IMR-90 (cell line): ENCODE results near the gene NMS. TPM values are rescaled to one million over a fixed set of nuclear protein-coding genes. Genes with fewer than 3 reads are reported as not detected.

Experiments
- ATAC-seq: fragments of 200-7000 bp; cut with Tn5 transposase; 2 replicates; pipeline ENCODE4 v1.9.1; 2020; ENCODE audit warnings: low read depth, mild to moderate bottlenecking, moderate library complexity
- BruUV-seq: library from RNA; stranded (reverse); fragments of 400-500 nt; replicated peaks from 2 replicates; lab custom pipeline; 2021; lab: Mats Ljungman, UMichigan
- CTCF ChIA-PET: fragments of 300-600 bp; formaldehyde crosslinking; extraction: SDS; loops from one replicate; lab custom pipeline; 2021; ENCODE audit warnings: antibody characterized with exemption; lab: Yijun Ruan, JAX
- POLR2A ChIA-PET: fragments of 300-600 bp; sonication (Branson Sonifier 250); formaldehyde crosslinking; loops from one replicate; lab custom pipeline; 2022; ENCODE audit warnings: antibody characterized with exemption; ENCODE audit not compliant: unreplicated experiment; lab: Charles Lee
- DNase-seq: peaks from one replicate; pipeline ENCODE4 v3.0.0; 2013
- H2AFZ ChIP-seq: replicated peaks from 2 replicates; pipeline ENCODE3; 2013; ENCODE audit warnings: low read length, mild to moderate bottlenecking; ENCODE audit not compliant: poor library complexity
- H2AK5ac ChIP-seq: 2 replicates; pipeline ENCODE4 v1.6.1; 2013; ENCODE audit warnings: low read depth, low read length, inconsistent platforms
- H2AK9ac ChIP-seq: replicated peaks from 2 replicates; pipeline ENCODE3; 2013; ENCODE audit warnings: mild to moderate bottlenecking, low read depth, low read length, moderate library complexity; ENCODE audit not compliant: poor library complexity
- H2BK120ac ChIP-seq: 2 replicates; pipeline ENCODE4 v1.6.1; 2013; ENCODE audit warnings: low read depth, low read length, inconsistent platforms
- H2BK15ac ChIP-seq: 3 replicates; pipeline ENCODE4 v1.6.1; 2013; ENCODE audit warnings: low read depth, low read length, inconsistent platforms
- H2BK20ac ChIP-seq: 2 replicates; pipeline ENCODE4 v1.6.1; 2013; ENCODE audit warnings: low read depth, mild to moderate bottlenecking, inconsistent platforms, low read length, moderate library complexity
- H2BK5ac ChIP-seq: 2 replicates; pipeline ENCODE4 v1.6.1; 2013; ENCODE audit warnings: mild to moderate bottlenecking, low read depth, low read length, inconsistent platforms; ENCODE audit not compliant: poor library complexity, severe bottlenecking
- H3K14ac ChIP-seq: replicated peaks from 2 replicates; pipeline ENCODE4 v1.6.1; 2013; ENCODE audit warnings: low read depth, low read length, inconsistent platforms
- H3K18ac ChIP-seq: 2 replicates; pipeline ENCODE4 v1.6.1; 2013; ENCODE audit warnings: low read depth, low read length, control low read depth
- H3K23ac ChIP-seq: 2 replicates; pipeline ENCODE4 v1.6.1; 2013; ENCODE audit warnings: low read depth, low read length, inconsistent platforms
- H3K27ac ChIP-seq: 2 replicates; pipeline ENCODE4 v1.5.1; 2013; ENCODE audit warnings: mild to moderate bottlenecking, control low read depth, low read length; ENCODE audit not compliant: insufficient read depth
- H3K27me3 ChIP-seq: 2 replicates; pipeline ENCODE4 v1.6.1; 2013; ENCODE audit warnings: low read length; ENCODE audit not compliant: control insufficient read depth, insufficient read depth
- H3K36me3 ChIP-seq: 2 replicates; pipeline ENCODE4 v1.6.1; 2013; ENCODE audit warnings: low read length, mixed read lengths; ENCODE audit not compliant: control insufficient read depth, insufficient read depth
- H3K4ac ChIP-seq: 2 replicates; pipeline ENCODE4 v1.6.1; 2013; ENCODE audit warnings: low read depth, low read length, inconsistent platforms
- H3K4me1 ChIP-seq: 2 replicates; pipeline ENCODE4 v1.6.1; 2013; ENCODE audit warnings: low read length, mixed read lengths; ENCODE audit not compliant: control insufficient read depth, insufficient read depth
- H3K4me2 ChIP-seq: 2 replicates; pipeline ENCODE4 v1.6.1; 2013; ENCODE audit warnings: low read depth, mild to moderate bottlenecking, control low read depth, low read length, moderate library complexity
- H3K4me3 ChIP-seq: 2 replicates; pipeline ENCODE4 v1.5.1; 2013; ENCODE audit warnings: low read depth, mild to moderate bottlenecking, control low read depth, low read length, moderate library complexity; ENCODE audit not compliant: insufficient read depth
- H3K56ac ChIP-seq: 2 replicates; pipeline ENCODE4 v1.6.1; 2013; ENCODE audit warnings: low read length, inconsistent platforms; ENCODE audit not compliant: insufficient read depth; ENCODE audit errors: extremely low read depth
- H3K79me1 ChIP-seq, 2 experiments: 2 replicates each; pipeline ENCODE4 v1.6.1; 2013; ENCODE audit warnings: low read length in 2 of 2, inconsistent platforms in 1 of 2, low read depth in 1 of 2
- H3K9ac ChIP-seq: 2 replicates; pipeline ENCODE4 v1.6.1; 2013; ENCODE audit warnings: low read depth, low read length, control low read depth
- H3K9me1 ChIP-seq: 2 replicates; pipeline ENCODE4 v1.6.1; 2013; ENCODE audit warnings: low read length, inconsistent platforms; ENCODE audit not compliant: insufficient read depth
- H3K9me3 ChIP-seq: 2 replicates; pipeline ENCODE4 v1.6.1; 2013; ENCODE audit warnings: low read length; ENCODE audit not compliant: control insufficient read depth, insufficient read depth
- H4K20me1 ChIP-seq: 2 replicates; pipeline ENCODE4 v1.6.1; 2013; ENCODE audit warnings: low read length, inconsistent platforms; ENCODE audit not compliant: insufficient read depth
- H4K5ac ChIP-seq: 2 replicates; pipeline ENCODE4 v1.6.1; 2013; ENCODE audit warnings: mild to moderate bottlenecking, low read depth, low read length, control low read depth
- H4K8ac ChIP-seq, 2 experiments: 2 replicates each; pipeline ENCODE4 v1.6.1; 2013; ENCODE audit warnings: low read depth in 2 of 2, low read length in 2 of 2, control low read depth in 1 of 2, inconsistent platforms in 1 of 2
- H4K91ac ChIP-seq: 2 replicates; pipeline ENCODE4 v1.6.1; 2013; ENCODE audit warnings: low read depth, low read length, inconsistent platforms; ENCODE audit not compliant: insufficient read depth
- BHLHE40 ChIP-seq: fragments of 150-350 bp; IDR thresholded peaks from 2 replicates; pipeline ENCODE4 v1.6.1; 2016; ENCODE audit warnings: mild to moderate bottlenecking, low read depth, low read length
- CEBPB ChIP-seq: IDR thresholded peaks from 2 replicates; pipeline ENCODE4 v1.6.1; 2012; ENCODE audit warnings: low read depth, low read length, improper control_type of control experiment
- ELK1 ChIP-seq: fragments of 150-350 bp; IDR thresholded peaks from 2 replicates; pipeline ENCODE4 v1.6.1; 2016; ENCODE audit warnings: low read depth, mild to moderate bottlenecking, low read length, moderate library complexity, borderline replicate concordance
- MAFK ChIP-seq: IDR thresholded peaks from 2 replicates; pipeline ENCODE4 v1.6.1; 2012; ENCODE audit warnings: low read depth, low read length, improper control_type of control experiment
- MAZ ChIP-seq: IDR thresholded peaks from 2 replicates; pipeline ENCODE4 v1.6.1; 2012; ENCODE audit warnings: low read depth, mild to moderate bottlenecking, low read length, improper control_type of control experiment, moderate library complexity, borderline replicate concordance
- MXI1 ChIP-seq: IDR thresholded peaks from 2 replicates; pipeline ENCODE4 v1.6.1; 2012; ENCODE audit warnings: low read depth, mild to moderate bottlenecking, low read length, moderate library complexity, borderline replicate concordance
- NFE2L2 ChIP-seq: fragments of 150-350 bp; IDR thresholded peaks from 2 replicates; pipeline ENCODE4 v1.6.1; 2016; ENCODE audit warnings: low read depth, mild to moderate bottlenecking, low read length
- RAD21 ChIP-seq: IDR thresholded peaks from 2 replicates; pipeline ENCODE4 v1.6.1; 2012; ENCODE audit warnings: low read length, improper control_type of control experiment
- RCOR1 ChIP-seq: IDR thresholded peaks from 2 replicates; pipeline ENCODE4 v1.6.1; 2012; ENCODE audit warnings: mild to moderate bottlenecking, low read length, improper control_type of control experiment; ENCODE audit not compliant: insufficient replicate concordance
- RFX5 ChIP-seq: IDR thresholded peaks from 2 replicates; pipeline ENCODE4 v1.8.0; 2012; ENCODE audit warnings: low read depth, mild to moderate bottlenecking, low read length, moderate library complexity
- SMC3 ChIP-seq: fragments of 150-350 bp; IDR thresholded peaks from 2 replicates; pipeline ENCODE4 v1.6.1; 2016; ENCODE audit warnings: low read depth, mild to moderate bottlenecking, antibody characterized with exemption, low read length, moderate library complexity
- WGBS, 2 experiments: methylation state at CpG; one replicate each; pipeline versions ENCODE4 v1.1.5 to v1.1.7; 2013; ENCODE audit warnings: missing lambda C conversion rate in 2 of 2; ENCODE audit not compliant: insufficient read length in 1 of 2; ENCODE audit errors: extremely low coverage in 2 of 2; 5-methylcytosine and 5-hydroxymethylcytosine counted together
- dilution Hi-C: fragments of 300-500 bp; cut with HindIII; formaldehyde crosslinking; loops from one replicate; pipeline ENCODE4 v1.14.3; 2018; ENCODE audit warnings: low sequenced_read_pairs; ENCODE audit not compliant: unreplicated experiment
- in situ Hi-C: fragments of 300-500 bp; cut with MboI; formaldehyde crosslinking; loops from 3 replicates; pipeline ENCODE4 v1.14.3; 2019; ENCODE audit warnings: low sequenced_read_pairs, inconsistent platforms, mixed read lengths
- intact Hi-C: fragments of 100-400 bp; cut with micrococcal nuclease; formaldehyde crosslinking; loops from 2 replicates; pipeline ENCODE4 v1.10.0; 2022
- polyA plus RNA-seq, 3 experiments: library from polyadenylated mRNA; depleted of rRNA; stranded (reverse); fragments of >200 nt; gene quantifications; 2 replicates each; pipeline ENCODE4 v1.2.3, GENCODE V29; 2012; ENCODE audit warnings: low replicate concordance in 1 of 3
- total RNA-seq: library from RNA; depleted of rRNA; stranded (reverse); fragments of >200 nt; gene quantifications from 2 replicates; pipeline ENCODE4 v1.2.3, GENCODE V29; 2012
- TF ChIP-seq, protein P1 (sequence below): conservative IDR thresholded peaks from 2 replicates; pipeline ENCODE4 v1.5.1; 2012; ENCODE audit warnings: mild to moderate bottlenecking, low read depth, low read length, improper control_type of control experiment
- TF ChIP-seq, protein P2 (sequence below): fragments of 150-350 bp; IDR thresholded peaks from 2 replicates; pipeline ENCODE4 v1.6.1; 2017; ENCODE audit warnings: mild to moderate bottlenecking, antibody characterized with exemption, low read length, low read depth

NMS gene
- total and polyA plus RNA-seq, 2 of the 4 experiments (the other 2 are of a cell fraction) = not detected

DNA sequence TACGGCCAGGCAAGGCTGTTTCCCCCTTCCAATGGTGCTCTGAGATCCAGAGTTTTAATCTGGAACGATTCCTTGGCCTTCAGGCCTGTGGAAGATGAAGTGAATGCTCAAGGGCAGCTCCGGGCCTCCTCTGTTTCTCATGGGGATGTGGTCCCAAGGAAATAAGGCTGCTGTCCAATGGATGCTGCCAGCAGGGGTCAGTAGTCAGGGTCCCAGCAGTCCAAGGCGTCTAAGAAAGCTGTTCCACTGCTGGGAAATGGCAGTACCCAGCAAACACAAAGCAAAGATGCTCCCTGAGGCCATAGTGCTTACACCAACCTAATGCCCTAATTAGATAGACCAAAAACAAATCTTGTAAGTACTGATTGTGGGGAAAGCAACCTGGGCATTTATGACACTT, 12.5 kb downstream of the NMS start:
- Histone ChIP-seq H2BK5ac (no peak overlapping the region), H4K91ac (no peak overlapping the region), H3K4me3 (no peak overlapping the region), H2BK15ac (no peak overlapping the region), H4K5ac (no peak overlapping the region), H3K4me1 (no peaks in the 10 kb centered on the region), H3K23ac (no peak overlapping the region), H2AFZ (no peak overlapping the region), H3K4ac (no peak overlapping the region), H3K18ac (no peak overlapping the region), H3K4me2 (no peak overlapping the region), H2AK5ac (no peak overlapping the region), H3K9me1 (no peaks in the 10 kb centered on the region), H2BK120ac (no peak overlapping the region), H3K27me3 (peaks cover 5% of the 10 kb centered on the region), H2AK9ac (no peak overlapping the region), H3K36me3 (no peaks in the 10 kb centered on the region), H3K9ac (no peak overlapping the region), H4K8ac (no peak overlapping the region), H2BK20ac (no peak overlapping the region), H3K56ac (no peak overlapping the region), H4K20me1 (no peaks in the 10 kb centered on the region), H3K79me1 (no peaks in the 10 kb centered on the region), H3K27ac (no peak overlapping the region), H3K9me3 (no peaks in the 10 kb centered on the region), H3K14ac (no peak overlapping the region)
- no CpG with 5 or more reads among the region's 4 CpGs for WGBS, 2 experiments
- ATAC-seq (no peak), DNase-seq (no peak)
- dilution Hi-C loops = no loop called here
- CTCF ChIA-PET = interaction anchor here (1.0 kb wide), 1 partner anchor 19 kb away, joined by 3 read pairs; no protein-coding TSS in a partner anchor
- intact Hi-C loops = no loop called here
- POLR2A ChIA-PET = no interaction called here
- in situ Hi-C loops = no loop called here
- TF ChIP-seq, protein P1, sequence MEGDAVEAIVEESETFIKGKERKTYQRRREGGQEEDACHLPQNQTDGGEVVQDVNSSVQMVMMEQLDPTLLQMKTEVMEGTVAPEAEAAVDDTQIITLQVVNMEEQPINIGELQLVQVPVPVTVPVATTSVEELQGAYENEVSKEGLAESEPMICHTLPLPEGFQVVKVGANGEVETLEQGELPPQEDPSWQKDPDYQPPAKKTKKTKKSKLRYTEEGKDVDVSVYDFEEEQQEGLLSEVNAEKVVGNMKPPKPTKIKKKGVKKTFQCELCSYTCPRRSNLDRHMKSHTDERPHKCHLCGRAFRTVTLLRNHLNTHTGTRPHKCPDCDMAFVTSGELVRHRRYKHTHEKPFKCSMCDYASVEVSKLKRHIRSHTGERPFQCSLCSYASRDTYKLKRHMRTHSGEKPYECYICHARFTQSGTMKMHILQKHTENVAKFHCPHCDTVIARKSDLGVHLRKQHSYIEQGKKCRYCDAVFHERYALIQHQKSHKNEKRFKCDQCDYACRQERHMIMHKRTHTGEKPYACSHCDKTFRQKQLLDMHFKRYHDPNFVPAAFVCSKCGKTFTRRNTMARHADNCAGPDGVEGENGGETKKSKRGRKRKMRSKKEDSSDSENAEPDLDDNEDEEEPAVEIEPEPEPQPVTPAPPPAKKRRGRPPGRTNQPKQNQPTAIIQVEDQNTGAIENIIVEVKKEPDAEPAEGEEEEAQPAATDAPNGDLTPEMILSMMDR = no peak
- TF ChIP-seq SMC3 (no peak), CEBPB (no peak), BHLHE40 (no peak), NFE2L2 (no peak), ELK1 (no peak), RFX5 (no peak), RAD21 (no peak), MXI1 (no peak), RCOR1 (no peak), MAFK (no peak), MAZ (no peak)
- TF ChIP-seq, protein P2, sequence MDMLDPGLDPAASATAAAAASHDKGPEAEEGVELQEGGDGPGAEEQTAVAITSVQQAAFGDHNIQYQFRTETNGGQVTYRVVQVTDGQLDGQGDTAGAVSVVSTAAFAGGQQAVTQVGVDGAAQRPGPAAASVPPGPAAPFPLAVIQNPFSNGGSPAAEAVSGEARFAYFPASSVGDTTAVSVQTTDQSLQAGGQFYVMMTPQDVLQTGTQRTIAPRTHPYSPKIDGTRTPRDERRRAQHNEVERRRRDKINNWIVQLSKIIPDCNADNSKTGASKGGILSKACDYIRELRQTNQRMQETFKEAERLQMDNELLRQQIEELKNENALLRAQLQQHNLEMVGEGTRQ = no peak
- BruUV-seq = no TSS peak
